Spinal cord (tissue), 10 donors: ENCODE measurements around the gene RNH1. TPM values are rescaled to one million over a fixed set of nuclear protein-coding genes. Genes with fewer than 3 reads are reported as not detected.

Source experiments
- DNase-seq, 6 donors: peaks; one replicate each; pipeline versions ENCODE4 v3.0.0 to v3.0.0-alpha.2; 2013 to 2015; ENCODE audit warnings: low spot score in 6 of 6, low read depth in 4 of 6
- H3K27ac ChIP-seq: one replicate; pipeline ENCODE4 v1.5.1; 2013; ENCODE audit warnings: low read depth, low read length, control low read depth
- H3K27me3 ChIP-seq: one replicate; pipeline ENCODE4 v1.6.1; 2013; ENCODE audit warnings: low read length; ENCODE audit not compliant: control insufficient read depth, insufficient read depth
- H3K36me3 ChIP-seq: one replicate; pipeline ENCODE4 v1.6.1; 2013; ENCODE audit warnings: low read length; ENCODE audit not compliant: control insufficient read depth, insufficient read depth
- H3K4me1 ChIP-seq: one replicate; pipeline ENCODE4 v1.6.1; 2013; ENCODE audit warnings: low read length; ENCODE audit not compliant: control insufficient read depth, insufficient read depth
- H3K4me3 ChIP-seq: one replicate; pipeline ENCODE4 v1.5.1; 2013; ENCODE audit warnings: low read depth, low read length, control low read depth
- H3K9me3 ChIP-seq: one replicate; pipeline ENCODE4 v1.6.1; 2013; ENCODE audit warnings: low read length; ENCODE audit not compliant: control insufficient read depth, insufficient read depth
- WGBS: methylation state at CpG from one replicate; pipeline ENCODE4 v1.1.5; 2013; ENCODE audit warnings: missing lambda C conversion rate; ENCODE audit not compliant: insufficient coverage; 5-methylcytosine and 5-hydroxymethylcytosine counted together
- polyA plus RNA-seq, 2 donors: library from polyadenylated mRNA; unstranded; fragments of 120-200 nt; gene quantifications; one replicate each; pipeline ENCODE4 v1.2.1, GENCODE V29; 2013; ENCODE audit not compliant: insufficient read length in 2 of 2
- total RNA-seq, 2 donors: library from RNA; depleted of rRNA in 1 of 2; stranded (reverse); fragments of 120-200 nt in 1 of 2; fragments of >200 nt in 1 of 2; gene quantifications; one replicate each; pipeline versions ENCODE4 v1.2.3 to v1.2.4, GENCODE V29; 2013 to 2014
- donor health status: healthy.

RNH1 gene
- total and polyA plus RNA-seq, 4 donors, result 62.8 to 119 (median 94.7) TPM

DNA sequence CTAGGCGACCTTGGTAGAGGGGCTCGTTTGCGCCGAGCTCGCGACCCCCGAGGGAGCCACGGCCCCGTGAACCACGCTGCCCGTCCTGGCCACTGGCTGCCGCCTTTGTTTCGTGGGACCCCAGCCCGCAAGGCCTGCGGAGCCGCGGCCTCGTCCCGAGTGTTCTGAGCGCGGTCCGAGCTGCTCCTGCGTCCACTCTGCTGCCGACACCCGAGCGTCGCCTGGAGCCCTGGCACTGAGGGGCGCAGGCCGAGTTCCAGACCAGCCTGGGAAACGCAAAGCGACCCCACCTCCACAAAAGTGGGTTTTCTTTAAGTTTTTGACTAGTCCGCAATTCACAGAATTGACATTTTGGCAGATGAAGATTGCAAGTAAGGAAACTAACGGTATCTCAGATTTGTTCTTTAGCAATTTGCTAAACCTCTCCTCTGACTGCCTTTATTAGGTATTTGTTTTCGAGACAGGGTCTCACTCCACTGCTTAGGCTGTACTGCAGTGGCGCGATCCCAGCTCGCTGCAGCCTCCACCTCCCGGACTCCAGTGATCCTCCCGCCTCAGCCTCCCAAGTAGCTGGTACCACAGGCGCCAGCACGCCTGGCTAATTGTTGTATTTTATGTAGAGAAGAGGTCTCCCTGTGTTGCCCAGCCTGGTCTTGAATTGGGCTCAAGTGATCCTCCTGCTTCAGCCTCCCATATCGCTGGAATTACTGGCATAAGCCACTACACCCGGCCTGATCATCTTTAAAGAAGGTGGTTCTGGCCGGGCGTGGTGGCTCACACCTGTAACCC lies 879 bp upstream of the RNH1 start:
- Histone ChIP-seq H3K27ac (peak overlapping the region; percentile 64), H3K27me3 (no peaks in the 10 kb centered on the region), H3K4me3 (peak overlapping the region; percentile 98), H3K9me3 (no peaks in the 10 kb centered on the region), H3K36me3 (peaks cover 50% of the 10 kb centered on the region), H3K4me1 (peaks cover 37% of the 10 kb centered on the region)
- DNase-seq, result peak in 1 of 6 donors; percentile 5
- 22% methylated on average over 34 of the region's 45 CpGs for WGBS

GRCh38 chr11:506238-506994 lies 626 bp downstream of the RNH1 start:
- Histone ChIP-seq H3K27me3 (no peaks in the 10 kb centered on the region), H3K36me3 (peaks cover 51% of the 10 kb centered on the region), H3K27ac (peak overlapping the region; percentile 99), H3K4me3 (peak overlapping the region; percentile 98), H3K9me3 (no peaks in the 10 kb centered on the region), H3K4me1 (peaks cover 47% of the 10 kb centered on the region)
- WGBS, result 0% methylated on average over 65 of the region's 71 CpGs
- peak; percentile 88 to 99 (median 92) for DNase-seq

DNA sequence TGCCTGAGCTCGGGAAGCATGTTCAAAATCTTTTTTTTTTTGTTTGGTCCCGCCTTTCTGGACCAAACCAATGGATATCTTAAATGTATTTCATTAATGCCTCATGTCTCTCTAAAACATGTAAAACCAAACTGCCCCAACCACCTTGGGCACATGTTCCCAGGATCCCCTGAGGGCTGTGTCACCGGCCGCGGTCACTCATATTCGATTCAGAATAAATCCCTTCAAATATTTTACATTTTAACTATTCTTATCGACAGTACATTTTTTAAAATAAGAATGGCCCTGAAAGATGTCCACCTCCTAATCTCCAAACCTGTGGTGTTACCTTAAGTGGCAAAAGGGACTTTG lies 2.1 kb downstream of the RNH1 start:
- Histone ChIP-seq H3K27me3 (no peaks in the 10 kb centered on the region), H3K4me3 (peak overlapping the region; percentile 27), H3K9me3 (no peaks in the 10 kb centered on the region), H3K4me1 (peaks cover 47% of the 10 kb centered on the region), H3K27ac (no peak overlapping the region), H3K36me3 (peaks cover 54% of the 10 kb centered on the region)
- 60% methylated on average over 1 of the region's 7 CpGs for WGBS
- no peak for DNase-seq

DNA sequence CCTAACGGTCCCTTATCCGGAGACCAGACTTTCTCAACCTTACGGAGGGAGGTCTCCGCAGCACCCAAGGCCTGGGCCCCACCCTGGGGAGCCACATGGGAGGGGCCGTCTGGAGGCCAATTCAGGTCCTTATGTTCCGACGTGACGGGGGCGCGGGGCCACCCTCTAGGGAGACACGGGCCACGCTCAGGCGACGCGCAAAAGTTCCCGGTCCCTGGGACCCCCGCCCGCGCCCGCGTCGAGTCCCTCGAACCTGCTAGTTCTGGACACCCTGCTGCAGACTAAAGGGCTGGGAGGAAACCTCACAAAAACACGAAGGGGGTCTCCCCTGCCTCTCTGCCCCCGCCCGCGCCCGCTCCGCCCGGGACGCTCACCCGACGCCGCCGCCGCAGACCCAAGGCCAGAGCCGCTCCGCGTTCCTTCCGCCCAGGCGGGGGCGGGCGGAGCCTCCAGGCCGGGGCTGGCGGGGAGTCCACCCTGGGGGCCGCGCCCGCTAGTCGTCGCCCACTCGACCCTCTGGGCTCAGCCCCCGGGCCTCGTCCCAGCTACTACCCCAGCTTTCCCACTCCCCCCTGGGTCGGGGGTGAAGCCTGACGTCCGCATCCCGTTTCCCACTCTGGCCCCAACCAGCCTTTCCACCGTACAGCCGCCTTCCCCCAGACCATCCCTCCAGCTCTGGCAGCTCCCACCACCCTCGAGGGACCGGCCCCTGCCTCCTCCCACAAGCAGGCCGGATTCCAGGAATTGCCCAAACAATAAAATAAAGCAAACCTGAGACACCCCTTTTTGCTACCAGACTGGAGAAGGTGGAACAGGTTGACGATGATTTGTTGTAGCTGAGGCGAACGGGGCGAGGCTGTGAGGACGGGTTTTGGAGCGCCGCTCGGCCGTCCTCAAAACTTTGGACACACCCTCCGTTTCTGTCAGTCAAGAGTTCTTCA lies 2.7 kb downstream of the RNH1 start:
- Histone ChIP-seq H3K36me3 (peaks cover 54% of the 10 kb centered on the region), H3K27ac (peak overlapping the region; percentile 40), H3K4me3 (peak overlapping the region; percentile 27), H3K27me3 (no peaks in the 10 kb centered on the region), H3K9me3 (no peaks in the 10 kb centered on the region), H3K4me1 (peaks cover 47% of the 10 kb centered on the region)
- WGBS, result 23% methylated on average over 70 of the region's 72 CpGs
- DNase-seq, result no peak

DNA sequence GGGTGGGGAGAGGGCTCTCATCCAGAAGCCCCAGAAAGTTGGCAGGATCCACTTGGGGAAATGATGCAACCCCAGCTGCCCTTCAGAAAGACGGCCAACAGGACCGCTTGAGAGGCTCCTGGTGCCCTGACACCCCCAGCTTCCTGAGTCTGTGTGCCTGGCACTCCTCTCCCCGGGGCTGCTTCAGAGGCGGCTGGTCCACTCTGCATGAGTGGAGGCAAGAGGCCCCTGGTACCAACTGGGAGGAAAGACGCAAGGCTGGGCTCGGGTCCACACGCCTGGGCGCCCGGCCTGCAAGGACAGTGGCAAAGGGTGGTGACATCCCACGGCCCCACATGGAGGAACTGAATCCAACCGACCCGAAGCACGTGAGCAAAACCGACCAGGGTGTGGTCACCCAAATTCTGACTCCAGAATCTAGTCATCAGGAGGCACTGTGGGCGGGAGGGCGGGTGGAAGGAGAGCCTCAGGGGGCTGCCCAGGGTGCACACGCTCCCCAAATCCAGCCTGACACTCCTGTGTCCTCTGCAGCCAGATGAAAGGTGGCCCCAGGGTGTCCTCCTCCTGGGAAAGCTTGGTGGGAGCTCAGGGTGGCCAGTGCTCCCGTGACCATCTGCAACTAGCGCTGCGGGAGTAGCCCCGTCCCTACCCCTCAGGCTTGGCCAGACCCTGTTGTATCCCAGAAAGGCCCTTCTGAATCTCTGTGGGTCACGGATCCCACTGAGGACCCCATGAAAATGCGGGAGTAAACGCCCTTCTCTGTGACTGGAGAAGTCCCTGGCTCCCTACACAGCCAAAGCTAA lies 3.7 kb downstream of the RNH1 start:
- Histone ChIP-seq H3K27me3 (no peaks in the 10 kb centered on the region), H3K4me1 (peaks cover 47% of the 10 kb centered on the region), H3K9me3 (no peaks in the 10 kb centered on the region), H3K27ac (no peak overlapping the region), H3K4me3 (peak overlapping the region; percentile 27), H3K36me3 (peaks cover 58% of the 10 kb centered on the region)
- DNase-seq, result no peak
- 85% methylated on average over 23 of the region's 24 CpGs for WGBS

DNA sequence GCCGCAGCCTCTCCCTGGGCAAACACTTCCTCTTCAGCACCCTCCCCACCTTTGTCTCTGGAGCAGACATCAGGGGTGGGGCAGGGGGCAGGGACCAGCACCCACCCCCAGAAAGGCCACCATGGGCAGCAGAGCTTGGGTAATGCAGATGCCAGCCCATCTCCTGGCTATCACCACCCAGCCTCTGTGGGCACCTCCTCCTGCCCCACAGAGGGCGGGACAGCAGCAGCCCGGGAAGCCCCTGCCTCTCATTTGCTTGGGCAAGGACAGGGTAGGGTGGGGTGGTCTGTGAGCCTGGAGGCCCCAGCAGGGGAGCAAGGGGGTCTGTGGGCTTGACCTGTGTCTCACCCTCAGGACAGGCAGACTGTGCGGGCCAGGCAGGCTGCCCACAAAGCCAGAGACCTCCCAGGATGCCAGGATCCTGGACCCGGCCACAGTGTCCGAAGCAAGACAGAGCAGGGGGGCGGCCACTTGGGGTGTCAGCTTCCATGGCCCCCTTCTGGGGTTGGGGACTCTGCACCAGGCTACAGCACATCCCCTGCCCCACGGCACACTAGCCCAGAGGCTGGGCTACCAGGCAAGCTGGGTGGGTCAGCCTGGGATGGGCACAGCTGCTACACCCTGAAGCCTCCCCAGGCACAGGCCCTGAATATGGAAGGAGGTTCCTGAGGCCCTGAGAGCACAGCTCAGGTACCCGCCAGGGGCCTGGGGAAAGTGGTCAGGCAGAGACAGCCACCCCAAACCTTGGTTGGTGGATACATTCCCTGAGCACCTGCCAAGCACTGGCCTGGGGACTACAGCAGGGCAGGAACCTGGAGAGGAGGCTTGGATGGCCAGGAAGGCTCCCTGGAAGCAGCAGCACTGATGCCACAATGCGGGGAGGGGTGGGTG lies 4.5 kb downstream of the RNH1 start:
- Histone ChIP-seq H3K4me3 (no peak overlapping the region), H3K9me3 (no peaks in the 10 kb centered on the region), H3K4me1 (peaks cover 39% of the 10 kb centered on the region), H3K36me3 (peaks cover 61% of the 10 kb centered on the region), H3K27me3 (no peaks in the 10 kb centered on the region), H3K27ac (no peak overlapping the region)
- DNase-seq, result no peak
- 92% methylated on average over 9 of the region's 10 CpGs for WGBS

GRCh38 chr11:501683-502287 lies 5.3 kb downstream of the RNH1 start:
- peaks cover 69% of the 10 kb centered on the region for H3K36me3 ChIP-seq
- no peak overlapping the region for H3K27ac ChIP-seq

GRCh38 chr11:501001-501682 lies 5.9 kb downstream of the RNH1 start:
- 96% methylated on average over 22 of the region's 24 CpGs for WGBS
- no peak for DNase-seq
- no peak overlapping the region for H3K4me3 ChIP-seq
- H3K27me3 ChIP-seq, result no peaks in the 10 kb centered on the region
- peaks cover 75% of the 10 kb centered on the region for H3K36me3 ChIP-seq
- peaks cover 35% of the 10 kb centered on the region for H3K4me1 ChIP-seq
- no peak overlapping the region for H3K27ac ChIP-seq
- no peaks in the 10 kb centered on the region for H3K9me3 ChIP-seq

More at GRCh38 chr11:501683-502287, 5.3 kb downstream of the RNH1 start:
- no peak for DNase-seq
- Histone ChIP-seq H3K4me3 (no peak overlapping the region), H3K9me3 (no peaks in the 10 kb centered on the region), H3K4me1 (peaks cover 39% of the 10 kb centered on the region), H3K27me3 (no peaks in the 10 kb centered on the region)
- WGBS, result 91% methylated on average over 12 of the region's 19 CpGs
